PFSK-1 (cell line): ENCODE results near the gene EIF4G1.

Experiments used
- TAF1 ChIP-seq: IDR thresholded peaks from 2 replicates; pipeline ENCODE4 v1.6.1; 2012; ENCODE audit warnings: low read length, control low read depth, borderline replicate concordance; ENCODE audit not compliant: insufficient read depth
- TF ChIP-seq, protein P1 (sequence below), 2 experiments: IDR thresholded peaks; 2 replicates each; pipeline versions ENCODE4 v1.6.1 to v1.8.0; 2011 to 2012; ENCODE audit warnings: low read depth in 2 of 2, low read length in 2 of 2, control low read depth in 1 of 2, inconsistent platforms in 1 of 2, mild to moderate bottlenecking in 1 of 2, moderate library complexity in 1 of 2; ENCODE audit not compliant: insufficient read depth in 1 of 2

DNA sequence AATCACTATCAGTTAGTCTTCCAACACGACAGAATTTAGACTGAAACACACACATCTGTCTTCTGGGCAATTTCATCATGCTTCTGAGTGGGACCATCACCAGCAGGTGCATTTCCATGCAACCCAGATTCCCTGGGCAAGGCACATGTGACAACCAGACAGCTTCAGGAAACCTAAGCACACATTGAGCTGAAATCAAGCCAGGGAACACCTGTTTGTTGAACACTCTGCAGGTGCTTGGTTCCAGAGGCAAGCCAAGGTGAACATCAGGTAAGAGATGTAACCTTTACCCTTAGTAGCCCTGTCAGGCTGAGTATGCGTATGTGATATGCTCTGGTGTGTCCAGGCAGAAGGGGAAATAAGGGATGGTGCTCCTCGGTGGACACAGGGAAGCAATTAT, 18.6 kb upstream of the EIF4G1 start:
- TF ChIP-seq, protein P1, sequence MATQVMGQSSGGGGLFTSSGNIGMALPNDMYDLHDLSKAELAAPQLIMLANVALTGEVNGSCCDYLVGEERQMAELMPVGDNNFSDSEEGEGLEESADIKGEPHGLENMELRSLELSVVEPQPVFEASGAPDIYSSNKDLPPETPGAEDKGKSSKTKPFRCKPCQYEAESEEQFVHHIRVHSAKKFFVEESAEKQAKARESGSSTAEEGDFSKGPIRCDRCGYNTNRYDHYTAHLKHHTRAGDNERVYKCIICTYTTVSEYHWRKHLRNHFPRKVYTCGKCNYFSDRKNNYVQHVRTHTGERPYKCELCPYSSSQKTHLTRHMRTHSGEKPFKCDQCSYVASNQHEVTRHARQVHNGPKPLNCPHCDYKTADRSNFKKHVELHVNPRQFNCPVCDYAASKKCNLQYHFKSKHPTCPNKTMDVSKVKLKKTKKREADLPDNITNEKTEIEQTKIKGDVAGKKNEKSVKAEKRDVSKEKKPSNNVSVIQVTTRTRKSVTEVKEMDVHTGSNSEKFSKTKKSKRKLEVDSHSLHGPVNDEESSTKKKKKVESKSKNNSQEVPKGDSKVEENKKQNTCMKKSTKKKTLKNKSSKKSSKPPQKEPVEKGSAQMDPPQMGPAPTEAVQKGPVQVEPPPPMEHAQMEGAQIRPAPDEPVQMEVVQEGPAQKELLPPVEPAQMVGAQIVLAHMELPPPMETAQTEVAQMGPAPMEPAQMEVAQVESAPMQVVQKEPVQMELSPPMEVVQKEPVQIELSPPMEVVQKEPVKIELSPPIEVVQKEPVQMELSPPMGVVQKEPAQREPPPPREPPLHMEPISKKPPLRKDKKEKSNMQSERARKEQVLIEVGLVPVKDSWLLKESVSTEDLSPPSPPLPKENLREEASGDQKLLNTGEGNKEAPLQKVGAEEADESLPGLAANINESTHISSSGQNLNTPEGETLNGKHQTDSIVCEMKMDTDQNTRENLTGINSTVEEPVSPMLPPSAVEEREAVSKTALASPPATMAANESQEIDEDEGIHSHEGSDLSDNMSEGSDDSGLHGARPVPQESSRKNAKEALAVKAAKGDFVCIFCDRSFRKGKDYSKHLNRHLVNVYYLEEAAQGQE (IDR thresholded peaks at IDR 0.05; ENCODE audit: insufficient read depth in 1 of 2, low read depth in 2 of 2, low read length in 2 of 2): no peak
- TF ChIP-seq TAF1: no peak
